ENCODE results near the gene FIG4. TPM values are rescaled to one million over a fixed set of nuclear protein-coding genes. Genes with fewer than 3 reads are reported as not detected.

Gene FIG4
- polyA plus RNA-seq, 1 donor (not counting 4 experiments of a cell fraction or from before 2014, with no cell fraction given): 12.8 TPM

- Histone ChIP-seq H4K20me1 (ENCODE audit: control insufficient read depth, extremely low read depth, insufficient read depth, low read length) (no peaks in the 10 kb centered on the region), H3K27me3 (ENCODE audit: control insufficient read depth, extremely low read depth, insufficient read depth, low read length) (no peaks in the 10 kb centered on the region), H3K9me3 (ENCODE audit: control insufficient read depth, low read depth, low read length) (no peaks in the 10 kb centered on the region), H3K27ac (ENCODE audit: control insufficient read depth, insufficient read depth, low read length) (no peak overlapping the region), H3K4me2 (ENCODE audit: control insufficient read depth, extremely low read depth, insufficient read depth, low read depth, low read length) (no peak overlapping the region), H3K9ac (ENCODE audit: control insufficient read depth, extremely low read depth, insufficient read depth, low read length) (no peak overlapping the region), H3K9me1 (ENCODE audit: control insufficient read depth, extremely low read depth, insufficient read depth, low read length) (no peaks in the 10 kb centered on the region), H3K36me3 (ENCODE audit: control insufficient read depth in 2 of 2, extremely low read depth in 1 of 2, insufficient read depth in 2 of 2, low read length in 2 of 2) (no peaks in the 10 kb centered on the region), H3K79me2 (ENCODE audit: control insufficient read depth, insufficient read depth, low read length) (no peaks in the 10 kb centered on the region), H3K4me1 (ENCODE audit: control insufficient read depth, extremely low read depth, insufficient read depth, low read length) (no peaks in the 10 kb centered on the region), H3K4me3 (ENCODE audit: control insufficient read depth in 2 of 3, extremely low read depth in 1 of 3, insufficient read depth in 2 of 3, low read depth in 1 of 3, low read length in 3 of 3) (no peak overlapping the region), H2AFZ (ENCODE audit: control insufficient read depth, low read length) (no peak overlapping the region)
- FAIRE-seq (no peak), DNase-seq (ENCODE audit: low read depth, low spot score) (no peak)
- TF ChIP-seq, protein P1, sequence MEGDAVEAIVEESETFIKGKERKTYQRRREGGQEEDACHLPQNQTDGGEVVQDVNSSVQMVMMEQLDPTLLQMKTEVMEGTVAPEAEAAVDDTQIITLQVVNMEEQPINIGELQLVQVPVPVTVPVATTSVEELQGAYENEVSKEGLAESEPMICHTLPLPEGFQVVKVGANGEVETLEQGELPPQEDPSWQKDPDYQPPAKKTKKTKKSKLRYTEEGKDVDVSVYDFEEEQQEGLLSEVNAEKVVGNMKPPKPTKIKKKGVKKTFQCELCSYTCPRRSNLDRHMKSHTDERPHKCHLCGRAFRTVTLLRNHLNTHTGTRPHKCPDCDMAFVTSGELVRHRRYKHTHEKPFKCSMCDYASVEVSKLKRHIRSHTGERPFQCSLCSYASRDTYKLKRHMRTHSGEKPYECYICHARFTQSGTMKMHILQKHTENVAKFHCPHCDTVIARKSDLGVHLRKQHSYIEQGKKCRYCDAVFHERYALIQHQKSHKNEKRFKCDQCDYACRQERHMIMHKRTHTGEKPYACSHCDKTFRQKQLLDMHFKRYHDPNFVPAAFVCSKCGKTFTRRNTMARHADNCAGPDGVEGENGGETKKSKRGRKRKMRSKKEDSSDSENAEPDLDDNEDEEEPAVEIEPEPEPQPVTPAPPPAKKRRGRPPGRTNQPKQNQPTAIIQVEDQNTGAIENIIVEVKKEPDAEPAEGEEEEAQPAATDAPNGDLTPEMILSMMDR (optimal IDR thresholded peaks at IDR 0.05 in 1 of 3, IDR thresholded peaks at IDR 0.05 in 1 of 3, conservative IDR thresholded peaks at IDR 0.05 in 1 of 3; ENCODE audit: extremely low read depth in 1 of 3, insufficient read depth in 2 of 3, low read length in 3 of 3): no peak
- TF ChIP-seq EZH2 (IDR thresholded peaks at IDR 0.05; ENCODE audit: low read length): no peak
- dilution Hi-C loops (cut with MboI; ENCODE audit: extremely low pct_ligation_motif_present, low sequenced_read_pairs): no loop called here
Observed at GRCh38 chr6:109701221-109701620, 10.1 kb downstream of the FIG4 start.

GRCh38 chr6:109701774-109702173, 10.7 kb downstream of the FIG4 start:
- no peaks in the 10 kb centered on the region for H4K20me1 ChIP-seq (ENCODE audit: control insufficient read depth, extremely low read depth, insufficient read depth, low read length)
- H3K36me3 ChIP-seq (ENCODE audit: control insufficient read depth in 2 of 2, extremely low read depth in 1 of 2, insufficient read depth in 2 of 2, low read length in 2 of 2): no peaks in the 10 kb centered on the region
- no peak overlapping the region for H3K27ac ChIP-seq (ENCODE audit: control insufficient read depth, insufficient read depth, low read length)
- FAIRE-seq: no peak
- no peaks in the 10 kb centered on the region for H3K4me1 ChIP-seq (ENCODE audit: control insufficient read depth, extremely low read depth, insufficient read depth, low read length)
- no peaks in the 10 kb centered on the region for H3K9me1 ChIP-seq (ENCODE audit: control insufficient read depth, extremely low read depth, insufficient read depth, low read length)
- H3K9ac ChIP-seq (ENCODE audit: control insufficient read depth, extremely low read depth, insufficient read depth, low read length): no peak overlapping the region
- no peak overlapping the region for H3K4me3 ChIP-seq (ENCODE audit: control insufficient read depth in 2 of 3, extremely low read depth in 1 of 3, insufficient read depth in 2 of 3, low read depth in 1 of 3, low read length in 3 of 3)
- no peaks in the 10 kb centered on the region for H3K27me3 ChIP-seq (ENCODE audit: control insufficient read depth, extremely low read depth, insufficient read depth, low read length)
- dilution Hi-C loops (cut with MboI; ENCODE audit: extremely low pct_ligation_motif_present, low sequenced_read_pairs): no loop called here
- TF ChIP-seq, protein P1 (optimal IDR thresholded peaks at IDR 0.05 in 1 of 3, IDR thresholded peaks at IDR 0.05 in 1 of 3, conservative IDR thresholded peaks at IDR 0.05 in 1 of 3; ENCODE audit: extremely low read depth in 1 of 3, insufficient read depth in 2 of 3, low read length in 3 of 3): no peak
- no peak for TF ChIP-seq EZH2 (IDR thresholded peaks at IDR 0.05; ENCODE audit: low read length)
- H3K9me3 ChIP-seq (ENCODE audit: control insufficient read depth, low read depth, low read length): no peaks in the 10 kb centered on the region
- H2AFZ ChIP-seq (ENCODE audit: control insufficient read depth, low read length): no peak overlapping the region
- no peak overlapping the region for H3K4me2 ChIP-seq (ENCODE audit: control insufficient read depth, extremely low read depth, insufficient read depth, low read depth, low read length)
- DNase-seq (ENCODE audit: low read depth, low spot score): no peak
- no peaks in the 10 kb centered on the region for H3K79me2 ChIP-seq (ENCODE audit: control insufficient read depth, insufficient read depth, low read length)
